HPDE6-E6E7 (cell line): Measurements from ENCODE around the gene CALML3.
A peak's percentile ranks its signal among the peaks of the same experiment; 100 is the strongest.

ENCODE experiments used
- DNase-seq: peaks from one replicate; pipeline ENCODE4 v3.0.0; 2011; ENCODE audit warnings: missing footprints; ENCODE audit errors: extremely low spot score

The CALML3 gene

GRCh38 chr10:5525561-5526341 lies 990 bp downstream of the CALML3 start:
- peak; percentile 60 for DNase-seq

DNA sequence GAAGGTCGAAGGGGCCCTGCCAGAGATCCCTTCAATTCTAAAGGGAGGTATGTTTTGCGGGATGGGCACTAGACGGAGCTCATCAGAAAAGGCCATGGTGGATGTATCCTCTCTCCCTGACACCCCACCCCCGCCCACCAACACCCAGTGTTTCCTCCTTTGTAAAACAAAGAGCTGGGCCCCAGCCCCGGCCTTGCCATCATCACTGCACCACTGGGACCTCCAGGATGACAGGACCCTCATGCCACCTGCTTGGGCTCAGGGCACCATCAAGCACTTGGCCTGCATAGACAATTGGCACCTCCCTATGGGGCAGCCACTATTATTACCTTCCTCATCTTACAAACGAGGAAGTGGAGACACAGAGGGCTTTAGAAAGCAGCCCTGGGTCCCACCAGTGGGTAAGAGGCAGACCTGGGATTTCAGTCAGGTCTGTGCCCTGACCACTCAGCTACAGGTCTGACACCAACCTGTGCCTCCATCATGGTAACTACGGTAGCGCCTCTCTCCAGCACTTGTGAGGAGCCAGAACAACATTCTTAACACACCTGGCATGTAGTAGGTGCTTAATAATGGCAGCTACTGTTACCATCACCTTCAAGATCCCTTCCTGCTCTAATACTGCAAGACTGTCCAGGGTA lies 2.0 kb downstream of the CALML3 start:
- no peak for DNase-seq

GRCh38 chr10:5527332-5528200 lies 2.8 kb downstream of the CALML3 start:
- no peak for DNase-seq

- no peak for DNase-seq
Observed at GRCh38 chr10:5528989-5529701, 4.4 kb downstream of the CALML3 start.

- no peak for DNase-seq
Observed at GRCh38 chr10:5529702-5530411, 5.1 kb downstream of the CALML3 start.

GRCh38 chr10:5530412-5530806 lies 5.6 kb downstream of the CALML3 start:
- no peak for DNase-seq

GRCh38 chr10:5530846-5531557 lies 6.2 kb downstream of the CALML3 start:
- DNase-seq: no peak

GRCh38 chr10:5531558-5532306 lies 7.0 kb downstream of the CALML3 start:
- DNase-seq: no peak

DNA sequence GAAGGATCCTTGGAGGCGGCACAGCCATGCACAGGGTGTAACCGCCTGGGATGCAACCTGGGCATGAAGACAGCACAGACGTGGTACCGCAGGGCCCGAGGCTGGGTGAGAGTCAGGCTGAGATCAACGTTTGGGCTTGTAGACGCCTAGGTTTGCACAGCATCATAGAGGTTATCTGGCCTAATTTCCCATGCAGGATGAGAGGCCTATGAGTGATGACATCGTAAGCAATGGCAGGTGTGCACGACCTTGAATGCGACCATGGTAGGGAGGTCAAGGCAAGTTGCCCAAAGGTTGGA lies 7.5 kb downstream of the CALML3 start:
- DNase-seq: no peak

DNA sequence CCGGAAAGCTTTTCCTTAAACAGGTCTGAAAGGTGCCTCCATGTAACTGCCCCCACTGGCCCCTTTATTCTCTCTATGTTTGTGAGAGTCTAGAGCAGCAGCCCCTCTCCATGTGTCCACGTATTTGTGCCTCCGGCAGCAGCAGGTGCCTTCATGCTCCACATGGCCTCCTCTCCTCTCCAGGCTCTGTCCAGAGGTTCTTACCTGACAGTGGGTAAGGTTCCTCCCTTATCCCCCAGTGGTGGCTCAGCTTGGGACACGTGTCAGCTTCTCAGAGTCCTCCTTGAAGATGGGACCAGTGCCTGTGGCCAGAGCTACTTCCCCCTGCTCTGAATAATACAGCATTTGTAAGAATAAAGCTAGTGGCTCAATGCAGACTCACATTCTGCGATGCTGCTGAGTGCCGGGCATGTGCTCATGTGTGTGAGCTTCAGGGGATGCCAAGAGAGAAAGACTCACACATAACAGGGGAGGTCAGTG lies 7.9 kb downstream of the CALML3 start:
- DNase-seq: no peak

DNA sequence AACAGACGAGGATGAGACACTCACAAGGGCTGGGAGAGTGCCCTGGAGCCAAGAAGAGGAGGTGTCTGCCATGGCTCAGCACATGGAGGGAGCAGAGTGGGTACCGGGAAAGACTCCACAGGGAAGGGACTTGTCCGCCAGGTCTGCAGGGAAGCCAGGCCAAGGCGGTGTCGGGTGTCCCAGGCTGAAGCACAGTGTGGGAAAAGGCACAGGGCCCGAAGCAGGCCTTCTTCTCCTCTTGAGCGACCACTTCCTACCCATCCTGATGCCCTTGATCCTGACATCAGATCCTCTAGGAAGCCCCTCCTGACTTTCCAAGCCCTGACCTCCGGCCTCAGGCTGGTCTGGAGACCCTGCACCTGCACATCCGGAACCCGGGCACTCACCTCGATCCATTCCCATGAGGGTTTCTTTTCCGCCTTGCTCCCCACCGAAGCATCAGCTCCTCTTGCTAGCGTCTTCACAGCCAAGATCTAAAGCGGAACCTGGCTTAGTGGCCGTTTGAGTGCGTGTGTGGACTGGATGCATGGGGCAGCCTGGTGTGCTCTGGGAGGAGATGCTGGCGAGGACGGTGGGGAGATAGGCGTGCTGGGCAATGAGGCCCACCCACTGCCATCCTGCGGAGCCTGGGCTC lies 8.5 kb downstream of the CALML3 start:
- no peak for DNase-seq

GRCh38 chr10:5534051-5534821 lies 9.5 kb downstream of the CALML3 start:
- DNase-seq: no peak

DNA sequence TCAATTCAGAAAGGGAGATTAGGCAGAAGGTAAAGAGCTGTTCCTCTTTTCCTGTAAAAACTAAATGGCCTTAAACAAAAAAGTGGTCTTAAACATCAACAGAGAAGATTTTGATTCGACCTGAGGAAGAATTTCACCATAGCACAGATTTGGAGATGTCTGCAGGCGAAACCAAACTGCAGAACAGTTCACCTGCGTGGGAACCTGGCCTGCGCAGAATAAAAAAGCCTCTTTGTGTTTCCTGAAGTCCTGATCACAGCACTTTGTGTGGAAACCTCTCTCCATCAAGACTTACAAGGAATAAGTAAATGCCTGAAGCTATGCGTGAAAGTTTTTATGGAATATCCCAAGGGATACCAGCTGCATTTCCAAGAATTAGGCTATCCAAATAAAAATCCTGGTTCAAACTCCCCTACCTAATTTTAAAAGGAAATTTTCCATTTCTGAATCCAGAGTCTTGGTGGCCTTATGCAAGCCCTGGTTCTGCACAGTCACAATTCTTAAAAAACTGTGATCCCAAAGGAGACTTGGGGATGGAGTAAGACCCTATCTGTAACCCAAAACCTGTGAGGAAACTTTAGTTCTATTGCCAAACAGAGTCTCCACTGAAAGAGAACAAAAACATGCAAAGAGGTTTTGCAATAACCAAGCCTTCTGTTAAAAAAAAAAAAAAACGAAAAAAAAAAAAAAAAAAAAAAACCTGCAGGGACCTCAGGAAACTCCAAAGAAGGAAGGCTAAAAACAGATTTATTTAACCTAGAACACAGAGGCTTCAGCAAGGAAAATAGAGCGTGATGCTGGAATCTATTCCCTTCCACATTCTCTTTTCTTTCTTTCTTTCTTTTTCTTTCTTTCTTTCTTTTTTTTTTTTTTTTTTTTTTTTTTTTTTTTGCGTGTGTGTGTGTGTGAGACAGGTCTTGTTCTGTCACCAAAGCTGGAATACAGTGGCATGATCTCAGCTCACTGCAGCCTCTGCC lies 10.4 kb downstream of the CALML3 start:
- DNase-seq: no peak

DNA sequence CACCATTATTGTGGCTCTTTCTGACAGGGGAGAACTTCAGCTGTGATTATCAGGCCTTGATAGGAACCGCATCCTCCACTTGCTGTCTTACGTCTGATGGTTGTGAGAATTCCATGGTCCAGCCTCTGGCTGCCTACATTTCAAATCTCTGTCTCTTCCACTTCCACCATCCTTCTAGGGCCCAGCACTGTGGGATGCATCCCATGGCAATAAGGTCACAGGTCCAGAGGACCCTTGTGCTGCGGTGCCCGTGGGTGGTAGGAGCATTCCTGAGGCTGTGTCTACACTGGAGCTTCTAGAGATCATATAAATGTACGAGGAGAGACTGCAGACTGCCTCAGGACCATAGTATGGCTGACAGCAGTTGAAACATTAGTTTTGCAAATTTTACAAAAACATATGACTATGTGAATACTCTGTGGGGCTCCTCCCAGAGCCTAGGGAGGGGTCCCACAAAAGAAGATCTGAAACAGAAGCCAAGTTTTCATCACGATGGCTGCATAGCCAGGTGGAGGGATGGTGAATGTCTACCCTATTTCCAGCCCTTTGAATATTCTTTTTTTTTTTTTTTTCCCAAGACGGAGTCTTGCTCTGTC lies 11.8 kb downstream of the CALML3 start:
- DNase-seq: no peak

- DNase-seq: no peak
Observed at GRCh38 chr10:5537684-5538083, 12.9 kb downstream of the CALML3 start.

DNA sequence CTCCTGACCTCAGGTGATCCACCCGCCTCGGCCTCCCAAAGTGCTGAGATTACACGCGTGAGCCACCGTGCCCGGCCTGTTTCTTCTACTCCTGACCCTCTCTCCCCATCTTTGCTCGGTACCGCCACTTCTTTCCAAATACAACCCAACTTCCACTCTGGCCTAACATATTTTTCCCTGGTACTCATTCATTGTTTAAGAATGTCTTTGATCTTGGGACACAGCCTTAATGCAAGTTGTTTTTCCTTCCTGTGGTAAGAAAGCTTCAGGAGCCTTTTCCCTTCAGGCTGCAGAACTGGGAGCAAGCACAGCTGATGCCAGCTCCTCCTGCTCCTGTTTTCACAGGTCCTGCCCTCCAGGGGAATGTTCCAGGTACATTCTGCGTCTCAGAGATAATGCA lies 13.7 kb downstream of the CALML3 start:
- no peak for DNase-seq
